Spleen (tissue), 11 donors: Measurements from ENCODE around the gene TTC22. TPM values are rescaled to one million over a fixed set of nuclear protein-coding genes. Genes with fewer than 3 reads are reported as not detected.

ENCODE experiments used
- DNase-seq: peaks from one replicate; pipeline ENCODE4 v3.0.0-alpha.2; 2020
- H3K27ac ChIP-seq, 8 donors: fragments of 200-600 bp; sonication (generic) in 7 of 8; 1 replicate in 4 of 8; 2 replicates in 4 of 8; pipeline versions ENCODE4 v1.5.0 to v1.8.0; 2016 to 2021; ENCODE audit warnings: inconsistent platforms in 4 of 8, mild to moderate bottlenecking in 4 of 8, moderate library complexity in 1 of 8
- H3K27me3 ChIP-seq, 7 donors: fragments of 200-600 bp; sonication (generic) in 6 of 7; replicated peaks in 1 of 7; 1 replicate in 4 of 7; 2 replicates in 3 of 7; pipeline versions ENCODE4 v1.5.0 to v1.8.0; 2016 to 2021; ENCODE audit warnings: inconsistent platforms in 3 of 7, mild to moderate bottlenecking in 1 of 7
- H3K36me3 ChIP-seq, 6 donors: fragments of 200-600 bp; sonication (generic) in 5 of 6; 1 replicate in 4 of 6; 2 replicates in 2 of 6; pipeline versions ENCODE4 v1.5.0 to v1.8.0; 2016 to 2021; ENCODE audit warnings: inconsistent platforms in 2 of 6
- H3K4me1 ChIP-seq, 6 donors: fragments of 200-600 bp; sonication (generic) in 5 of 6; 1 replicate in 3 of 6; 2 replicates in 3 of 6; pipeline versions ENCODE4 v1.5.0 to v1.8.0; 2016 to 2021; ENCODE audit warnings: inconsistent platforms in 3 of 6
- H3K4me3 ChIP-seq, 8 donors: fragments of 200-600 bp; sonication (generic) in 7 of 8; 1 replicate in 4 of 8; 2 replicates in 4 of 8; pipeline versions ENCODE4 v1.5.0 to v1.8.0; 2016 to 2021; ENCODE audit warnings: inconsistent platforms in 4 of 8, mild to moderate bottlenecking in 4 of 8, moderate library complexity in 2 of 8
- H3K9me3 ChIP-seq, 8 donors: fragments of 200-600 bp; sonication (generic) in 7 of 8; 1 replicate in 4 of 8; 2 replicates in 4 of 8; pipeline versions ENCODE4 v1.5.0 to v1.8.0; 2016 to 2021; ENCODE audit warnings: inconsistent platforms in 4 of 8
- POLR2A ChIP-seq, 3 donors: fragments of 450-650 bp; IDR thresholded peaks; one replicate each; pipeline ENCODE4 v1.5.1; 2017; ENCODE audit warnings: antibody characterized with exemption in 3 of 3, mild to moderate bottlenecking in 1 of 3
- POLR2AphosphoS5 ChIP-seq, 3 donors: sonication (generic); formaldehyde crosslinking; IDR thresholded peaks; one replicate each; pipeline ENCODE4 v1.5.1; 2017; ENCODE audit warnings: antibody characterized with exemption in 3 of 3
- WGBS, 5 donors: extraction: QIAGEN DNeasy Blood & Tissue Kit in 3 of 5; methylation state at CpG; one replicate each; pipeline versions ENCODE4 v1.1.5 to v1.1.7; 2013 to 2018; 5-methylcytosine and 5-hydroxymethylcytosine counted together
- intact Hi-C: fragments of 100-400 bp; cut with DNase I; formaldehyde crosslinking; loops from one replicate; pipeline ENCODE4 v1.15.0; 2023; ENCODE audit warnings: low total_unique reads
- polyA plus RNA-seq, 3 donors: library from polyadenylated mRNA; stranded (reverse); fragments of 200-250 nt; gene quantifications; one replicate each; pipeline ENCODE4 v1.2.1, GENCODE V29; 2013
- total RNA-seq, 7 donors: library from RNA; depleted of rRNA in 3 of 7; stranded (reverse); fragments of >200 nt in 3 of 7; fragmentation: NEBNext Ultra II Directional in 4 of 7; extraction: Animal tissue kit (Norgen Biotek cat#: 25700) in 4 of 7; gene quantifications; one replicate each; pipeline versions ENCODE4 v1.1.0 to v1.2.1, GENCODE V29; 2016 to 2021
- TF ChIP-seq, protein P1 (sequence below), 11 experiments: fragments of 200-600 bp in 7 of 11; fragments of 450-650 bp in 4 of 11; sonication (generic) in 4 of 11; IDR thresholded peaks in 8 of 11; conservative IDR thresholded peaks in 3 of 11; 1 replicate in 7 of 11; 2 replicates in 4 of 11; pipeline versions ENCODE4 v1.4.0 to v1.8.0; 2016 to 2021; ENCODE audit warnings: antibody characterized with exemption in 11 of 11, inconsistent platforms in 4 of 11, mild to moderate bottlenecking in 1 of 11
- donor health status: healthy with polysubstance abuse.
- donor health status: DM: no; HTN: no; CAD: no; lungs with moderate emphysema.
- donor health status: DM: no; HTN: no; CAD: no.
- donor health status: Bipolar disorder and iron deficiency.
- donor health status: healthy.
- donor health status: DM: no; HTN: no; CAD: no.
- donor health status: DM: yes; HTN: yes; CAD: no.

Gene TTC22
- total and polyA plus RNA-seq, 10 donors: 0.73 to 6.4 (median 3.5) TPM

DNA sequence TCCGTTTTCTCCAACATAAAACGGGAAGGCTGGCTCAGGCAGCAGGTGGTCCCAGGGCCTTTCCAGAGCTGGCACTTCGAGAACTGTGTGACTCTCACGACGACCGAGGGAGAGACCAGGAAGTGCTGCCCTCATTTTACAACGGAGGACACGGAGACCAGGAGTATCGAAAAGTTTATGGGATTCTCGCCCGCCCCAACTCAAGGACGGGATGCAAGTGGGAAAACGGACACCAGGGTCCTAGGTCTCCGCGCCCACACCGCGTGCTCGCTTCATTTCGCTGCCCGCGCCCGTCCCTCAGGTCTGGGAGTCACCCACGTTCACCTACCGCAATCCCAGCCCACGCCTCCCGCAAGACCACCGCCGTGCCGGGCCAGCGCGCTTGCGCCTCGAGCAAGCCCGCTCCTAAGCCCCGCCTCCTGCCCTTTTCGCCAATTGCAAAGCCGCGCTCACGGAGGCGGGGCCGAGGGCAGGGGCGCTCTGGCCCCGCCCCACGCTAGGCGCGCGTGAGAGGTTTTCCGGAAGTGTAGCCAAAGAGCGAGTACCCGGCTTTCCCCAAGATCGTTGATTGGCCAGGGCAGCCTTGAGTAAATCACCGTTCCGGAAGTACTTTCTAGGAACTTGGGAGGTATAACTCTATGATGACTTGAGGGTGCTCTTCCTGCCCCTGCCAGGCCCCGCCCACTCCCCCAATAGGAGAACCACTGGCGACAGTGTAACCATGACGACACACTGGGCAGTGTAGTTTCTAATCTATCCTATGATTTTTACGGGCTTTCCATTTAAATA, 36.8 kb downstream of the TTC22 start, which contains the start of gene PARS2:
TSS of gene PARS2 (minus strand) at position 391 of the 789 bp plus-strand sequence. CDS start 5,362 bp downstream, outside the sequence.
- peak within 1 kb of the TSS; percentile 73 to 87 (median 82) for H3K4me3 ChIP-seq
- peak; percentile 95 to 96 (median 96) for TF ChIP-seq POLR2AphosphoS5 (IDR thresholded peaks at IDR 0.05)
- TF ChIP-seq, protein P1, sequence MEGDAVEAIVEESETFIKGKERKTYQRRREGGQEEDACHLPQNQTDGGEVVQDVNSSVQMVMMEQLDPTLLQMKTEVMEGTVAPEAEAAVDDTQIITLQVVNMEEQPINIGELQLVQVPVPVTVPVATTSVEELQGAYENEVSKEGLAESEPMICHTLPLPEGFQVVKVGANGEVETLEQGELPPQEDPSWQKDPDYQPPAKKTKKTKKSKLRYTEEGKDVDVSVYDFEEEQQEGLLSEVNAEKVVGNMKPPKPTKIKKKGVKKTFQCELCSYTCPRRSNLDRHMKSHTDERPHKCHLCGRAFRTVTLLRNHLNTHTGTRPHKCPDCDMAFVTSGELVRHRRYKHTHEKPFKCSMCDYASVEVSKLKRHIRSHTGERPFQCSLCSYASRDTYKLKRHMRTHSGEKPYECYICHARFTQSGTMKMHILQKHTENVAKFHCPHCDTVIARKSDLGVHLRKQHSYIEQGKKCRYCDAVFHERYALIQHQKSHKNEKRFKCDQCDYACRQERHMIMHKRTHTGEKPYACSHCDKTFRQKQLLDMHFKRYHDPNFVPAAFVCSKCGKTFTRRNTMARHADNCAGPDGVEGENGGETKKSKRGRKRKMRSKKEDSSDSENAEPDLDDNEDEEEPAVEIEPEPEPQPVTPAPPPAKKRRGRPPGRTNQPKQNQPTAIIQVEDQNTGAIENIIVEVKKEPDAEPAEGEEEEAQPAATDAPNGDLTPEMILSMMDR (IDR thresholded peaks at IDR 0.05 in 8 of 11, conservative IDR thresholded peaks at IDR 0.05 in 3 of 11): peak in 4 of 11 experiments; percentile 11 to 45 (median 29)
- peak in 1 of 3 donors; percentile 72 for TF ChIP-seq POLR2A (IDR thresholded peaks at IDR 0.05)
- peak; percentile 98 for DNase-seq

DNA sequence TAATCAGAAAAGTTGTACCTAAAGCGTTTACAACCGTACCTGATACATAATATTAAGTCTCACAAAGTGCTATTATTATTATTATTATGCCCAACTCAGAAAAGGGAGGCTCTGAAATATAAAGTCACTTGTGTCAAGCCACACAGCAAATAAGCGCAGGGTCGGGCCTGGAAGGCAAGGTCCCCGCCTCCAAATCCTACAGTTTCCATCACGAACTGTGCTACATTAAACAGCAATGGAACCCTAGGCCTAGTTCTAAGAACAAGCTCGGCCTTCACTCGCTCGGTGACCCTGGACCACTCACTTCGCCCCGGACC, 37.3 kb downstream of the TTC22 start:
- Histone ChIP-seq H3K27me3 (no peaks in the 10 kb centered on the region), H3K4me3 (peak overlapping the region; percentile 73 to 87 (median 82)), H3K36me3 (peaks cover 0 to 6% (median under 1%) of the 10 kb centered on the region in 6 donors), H3K9me3 (no peaks in the 10 kb centered on the region), H3K27ac (peak overlapping the region in 7 of 8 donors; percentile 12 to 85 (median 79)), H3K4me1 (peaks cover 6 to 30% (median 17%) of the 10 kb centered on the region in 6 donors)
- intact Hi-C loops: no loop called here
- TF ChIP-seq POLR2AphosphoS5 (IDR thresholded peaks at IDR 0.05): no peak
- TF ChIP-seq, protein P1 (IDR thresholded peaks at IDR 0.05 in 8 of 11, conservative IDR thresholded peaks at IDR 0.05 in 3 of 11): no peak
- TF ChIP-seq POLR2A (IDR thresholded peaks at IDR 0.05): no peak
- 3 to 6% (median 4%) methylated on average over 11 of the region's 11 CpGs for WGBS, 5 donors
- DNase-seq: no peak

More for the DNA sequence above, 36.8 kb downstream of the TTC22 start, which contains the start of gene PARS2:
- Histone ChIP-seq H3K27ac (peak within 1 kb of the TSS; percentile 12 to 85 (median 77)), H3K36me3 (peaks cover 0 to under 1% (median 0%) of the 10 kb centered on the region in 6 donors), H3K9me3 (no peaks in the 10 kb centered on the region), H3K27me3 (no peaks in the 10 kb centered on the region), H3K4me1 (peaks cover 6 to 30% (median 17%) of the 10 kb centered on the region in 6 donors)
- intact Hi-C loops: no loop called here
- WGBS, 5 donors: 0 to 1% (median 0%) methylated on average over 30 to 57 of the region's 57 CpGs

DNA sequence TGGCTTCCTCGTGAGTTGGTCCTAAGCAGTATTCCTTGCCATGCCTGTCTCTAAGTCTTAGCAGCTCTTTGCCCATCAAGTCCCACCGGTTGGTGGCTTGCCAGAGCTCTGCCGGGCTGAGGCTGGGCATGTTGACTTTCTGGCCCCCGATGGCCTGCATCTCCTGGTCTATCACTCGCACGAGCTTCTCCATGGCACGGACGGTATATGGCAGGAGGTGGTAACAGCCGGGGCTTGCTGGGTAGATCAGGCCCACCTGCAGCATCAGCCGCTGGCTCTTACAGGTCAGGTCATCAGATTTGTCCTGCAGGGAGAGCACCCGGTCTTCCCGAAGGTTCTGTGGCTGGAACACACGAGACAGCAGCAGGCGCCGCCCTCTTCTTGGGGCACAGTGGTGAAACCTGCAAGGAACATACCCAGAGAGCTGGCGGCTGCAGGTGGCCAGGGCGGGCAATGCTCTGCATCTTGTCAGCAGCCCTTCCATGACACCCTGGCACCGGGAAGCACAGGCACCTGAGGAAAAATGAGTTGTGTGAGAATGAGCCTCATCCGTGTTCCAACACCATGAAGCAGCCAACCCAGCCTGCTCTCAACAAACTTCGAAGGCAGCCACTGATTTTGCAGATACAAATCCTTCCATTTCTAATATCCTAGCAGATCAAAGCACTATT, 42.3 kb downstream of the TTC22 start:
- Histone ChIP-seq H3K4me1 (peaks cover 4 to 15% (median 9%) of the 10 kb centered on the region in 6 donors), H3K27ac (no peak overlapping the region), H3K4me3 (no peak overlapping the region), H3K9me3 (no peaks in the 10 kb centered on the region), H3K27me3 (no peaks in the 10 kb centered on the region), H3K36me3 (peaks cover 0 to 47% (median 19%) of the 10 kb centered on the region in 6 donors)
- WGBS, 5 donors: 94 to 98% (median 96%) methylated on average over 20 of the region's 20 CpGs
- TF ChIP-seq, protein P1 (IDR thresholded peaks at IDR 0.05 in 8 of 11, conservative IDR thresholded peaks at IDR 0.05 in 3 of 11): no peak
- TF ChIP-seq POLR2A (IDR thresholded peaks at IDR 0.05): no peak
- no peak for TF ChIP-seq POLR2AphosphoS5 (IDR thresholded peaks at IDR 0.05)
- DNase-seq: peak; percentile 64
- intact Hi-C loops: no loop called here

DNA sequence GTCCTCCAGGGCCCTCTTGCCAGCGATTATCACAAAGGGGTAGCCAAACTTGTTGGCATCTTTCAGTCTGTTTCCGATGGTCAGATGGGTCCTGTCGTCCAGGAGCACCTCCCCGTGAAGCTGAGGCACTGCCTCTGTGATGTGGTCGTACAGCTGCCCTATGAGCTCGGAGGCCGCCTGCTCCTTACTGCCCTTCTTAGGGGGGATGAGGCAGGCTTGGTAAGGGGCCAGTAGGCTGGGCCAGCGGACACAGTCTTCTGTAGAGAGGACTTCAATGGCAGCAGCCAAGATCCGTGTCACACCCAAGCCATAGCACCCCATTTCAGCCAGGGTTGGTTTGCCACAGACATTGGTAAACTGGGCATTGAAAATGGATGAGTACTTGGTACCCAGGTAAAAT, 43.3 kb downstream of the TTC22 start:
- H3K27ac ChIP-seq: no peak overlapping the region
- WGBS, 5 donors: 93 to 97% (median 95%) methylated on average over 6 to 9 of the region's 9 CpGs
- DNase-seq: peak; percentile 64
- H3K36me3 ChIP-seq: peaks cover 0 to 47% (median 19%) of the 10 kb centered on the region in 6 donors
- no peak overlapping the region for H3K4me3 ChIP-seq
- peaks cover 0 to 5% (median under 1%) of the 10 kb centered on the region in 6 donors for H3K4me1 ChIP-seq
- H3K9me3 ChIP-seq: no peaks in the 10 kb centered on the region
- intact Hi-C loops: no loop called here
- TF ChIP-seq, protein P1 (IDR thresholded peaks at IDR 0.05 in 8 of 11, conservative IDR thresholded peaks at IDR 0.05 in 3 of 11): no peak
- no peak for TF ChIP-seq POLR2AphosphoS5 (IDR thresholded peaks at IDR 0.05)
- no peak for TF ChIP-seq POLR2A (IDR thresholded peaks at IDR 0.05)
- H3K27me3 ChIP-seq: no peaks in the 10 kb centered on the region
